Left renal cortex interstitium (tissue), 4 donors: ENCODE measurements around the gene MISP3. TPM values are rescaled to one million over a fixed set of nuclear protein-coding genes. Genes with fewer than 3 reads are reported as not detected.

Experiments used
- DNase-seq, 4 donors: peaks; one replicate each; pipeline ENCODE4 v3.0.0-alpha.2; 2013; ENCODE audit warnings: low read depth in 4 of 4, low spot score in 2 of 4, missing footprints in 1 of 4
- polyA plus RNA-seq, 4 donors: library from polyadenylated mRNA; unstranded; fragments of 120-200 nt; gene quantifications; one replicate each; pipeline ENCODE4 v1.2.1, GENCODE V29; 2013; ENCODE audit not compliant: insufficient read length in 4 of 4

The MISP3 gene
- polyA plus RNA-seq, 4 donors = 6.2 to 10.1 (median 8.0) TPM

DNA sequence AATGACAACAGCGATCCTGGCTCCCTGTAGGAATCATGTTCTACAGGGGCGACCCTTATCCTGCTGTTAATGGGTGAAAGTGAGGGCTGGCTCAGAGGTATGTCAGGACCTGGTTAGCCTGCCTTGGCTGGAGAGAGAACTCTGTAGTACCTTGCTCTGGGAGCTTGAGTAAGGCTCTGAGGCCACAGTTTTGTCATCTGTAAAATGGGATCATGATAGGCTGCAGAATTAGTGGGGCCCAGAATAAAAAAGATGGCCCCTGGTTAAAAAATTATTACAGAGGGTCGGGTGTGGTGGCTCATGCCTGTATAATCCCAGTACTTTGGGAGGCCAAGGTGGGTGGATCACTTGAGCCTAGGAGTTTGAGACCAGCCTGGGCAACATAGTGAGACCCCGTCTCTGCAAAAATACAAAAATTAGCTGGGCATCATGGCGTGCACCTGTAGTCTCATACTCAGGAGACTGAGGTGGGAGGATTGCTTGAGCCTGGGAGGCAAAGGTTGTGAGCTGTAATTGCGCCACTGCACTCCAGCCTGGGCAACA is 28.5 kb downstream of the MISP3 start:
- DNase-seq = no peak

DNA sequence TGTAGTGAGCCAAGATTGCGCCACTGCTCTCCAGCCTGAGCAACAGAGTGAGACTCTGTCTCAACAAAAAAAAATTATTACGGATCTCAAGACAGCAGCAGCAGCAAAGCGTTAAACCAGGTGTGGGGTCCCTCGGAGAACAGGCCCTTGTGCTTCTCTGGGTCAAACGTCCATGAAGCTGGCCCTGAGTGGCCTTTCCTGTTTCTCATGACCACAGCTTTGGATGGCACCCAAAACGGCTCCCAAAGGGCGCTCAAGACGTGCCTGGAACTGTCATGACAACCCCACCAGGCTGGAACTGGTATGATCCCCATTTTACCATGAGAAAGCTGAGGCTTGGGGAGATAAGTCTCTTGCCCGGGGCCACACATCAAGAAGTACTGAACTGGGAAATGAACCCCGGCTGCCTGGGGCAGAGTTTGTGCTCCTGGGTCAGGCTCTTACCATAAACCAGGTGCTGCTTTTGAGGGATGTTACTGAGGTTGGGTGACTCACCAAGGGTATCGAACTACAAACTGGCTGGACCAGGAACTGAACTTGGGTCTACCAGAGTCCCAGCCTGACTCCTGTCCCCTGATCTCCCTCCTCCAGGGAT is 29.6 kb downstream of the MISP3 start:
- no peak for DNase-seq

DNA sequence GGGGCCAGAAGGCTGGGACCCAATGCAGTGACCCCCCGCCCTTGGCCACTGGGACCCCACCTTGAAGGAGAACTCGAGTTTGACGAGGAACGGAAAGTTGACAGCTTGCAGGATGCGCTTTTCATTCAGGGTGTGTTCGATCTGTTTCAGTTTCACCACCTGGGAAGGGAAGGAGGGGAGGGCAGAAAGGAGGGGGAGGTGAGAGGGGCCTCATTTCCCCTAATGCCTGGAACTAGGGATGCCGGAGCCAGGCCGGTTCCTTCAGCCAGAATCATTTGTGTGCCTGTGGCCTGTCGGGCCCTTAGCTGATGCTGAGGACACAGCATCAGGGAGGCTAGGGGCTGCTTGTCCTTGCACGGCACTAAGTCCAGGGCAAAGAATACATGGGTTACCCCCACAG is 30.2 kb downstream of the MISP3 start:
- no peak for DNase-seq

DNA sequence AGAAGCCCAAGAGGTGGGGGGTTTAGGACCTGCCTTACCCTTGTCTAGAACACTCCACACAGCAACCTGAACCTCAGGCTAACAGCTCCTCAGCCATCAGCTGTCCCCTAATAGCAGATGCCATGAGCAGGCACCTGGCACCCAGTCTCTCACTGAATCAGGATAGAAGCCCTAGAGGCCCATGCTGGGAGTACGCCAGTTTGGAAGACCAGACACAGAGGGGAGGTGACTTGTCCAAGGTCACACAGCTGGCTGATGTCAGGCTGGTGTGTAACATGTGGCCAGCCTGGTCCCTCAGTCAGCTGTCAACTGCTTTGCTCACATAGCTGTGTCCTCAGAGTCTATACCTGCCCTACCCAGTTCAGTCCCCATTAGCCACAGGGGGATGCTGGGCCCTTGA is 30.7 kb downstream of the MISP3 start:
- no peak for DNase-seq

DNA sequence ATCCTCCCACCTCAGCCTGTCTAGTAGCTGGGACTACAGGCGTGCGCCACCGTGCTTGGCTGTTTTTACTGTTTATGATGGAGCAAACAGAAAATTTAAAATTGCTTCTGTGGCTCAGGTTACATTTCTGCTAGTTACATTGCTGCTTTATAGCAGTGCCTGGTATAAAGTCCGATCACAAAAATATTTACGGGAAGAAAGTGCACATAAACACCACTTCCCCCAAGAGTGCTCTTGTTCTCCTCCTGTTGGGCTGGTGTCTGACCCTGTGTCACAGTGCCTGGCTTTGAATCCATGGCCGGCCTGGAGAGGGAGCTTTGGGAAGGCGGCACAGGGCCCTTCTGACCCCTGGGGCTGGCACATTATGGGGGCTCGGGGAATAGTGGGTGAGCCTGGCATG is 33.1 kb downstream of the MISP3 start:
- DNase-seq = no peak

DNA sequence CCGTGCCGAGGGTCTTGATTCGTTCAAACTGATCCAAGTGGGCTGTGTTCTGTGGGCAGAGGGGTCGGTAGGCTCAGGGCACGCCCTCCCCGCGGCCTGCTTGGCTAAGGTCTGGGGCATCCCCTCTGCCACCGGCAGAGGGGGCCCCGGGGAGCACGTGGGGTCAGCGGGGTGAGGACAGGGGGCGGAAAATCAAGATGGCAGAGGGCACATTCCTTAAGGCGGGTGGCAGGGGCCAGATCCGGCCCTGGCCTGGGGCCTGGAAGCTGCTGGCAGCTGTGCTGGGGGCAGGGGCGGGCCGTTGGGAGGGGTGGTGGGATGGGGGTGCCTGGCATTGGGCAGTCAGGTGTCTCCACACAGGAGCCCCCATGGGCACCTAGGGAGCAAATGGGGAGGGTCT is 34.3 kb downstream of the MISP3 start:
- no peak for DNase-seq

DNA sequence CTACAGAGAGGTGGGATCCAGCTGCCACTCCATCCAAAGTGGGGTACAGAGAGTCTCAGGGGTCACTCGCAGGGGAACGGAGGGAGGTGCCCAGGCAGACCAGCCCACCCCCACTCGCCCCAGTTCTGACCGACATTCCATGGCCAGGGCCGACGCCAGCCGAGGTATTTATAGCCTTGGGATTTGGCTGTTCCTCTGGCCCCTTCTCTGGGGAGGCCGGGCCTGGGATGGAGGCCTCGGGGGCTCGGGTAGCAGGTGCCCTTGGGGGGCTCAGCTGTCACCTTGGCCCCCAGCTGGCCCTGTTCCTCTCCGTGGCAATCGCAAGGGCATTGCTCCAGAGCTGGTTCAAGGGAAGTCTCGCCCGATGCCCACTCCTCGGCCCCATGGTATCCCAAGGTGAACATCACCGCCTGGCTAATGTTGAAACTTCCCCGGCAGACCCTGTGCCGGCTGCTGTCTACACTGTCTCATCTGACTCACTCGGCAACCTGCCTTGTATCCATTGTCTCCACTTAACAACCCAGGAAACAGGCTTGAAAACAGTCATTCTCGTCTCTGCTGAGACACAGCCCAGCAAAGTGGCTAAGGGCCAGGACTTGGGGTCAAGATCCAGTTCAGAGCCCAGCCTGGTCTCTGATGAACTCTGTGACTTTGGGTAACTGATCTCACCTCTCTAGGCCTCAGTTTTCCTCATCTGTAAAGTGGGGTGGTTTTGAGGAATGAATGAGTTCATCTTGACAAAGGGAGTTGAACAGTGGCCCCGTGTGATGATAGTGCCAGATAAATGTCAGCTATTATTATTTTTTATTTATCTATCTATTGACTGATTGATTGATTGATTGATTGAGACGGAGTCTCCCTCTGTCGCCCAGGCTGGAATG is 35.2 kb downstream of the MISP3 start:
- no peak for DNase-seq

DNA sequence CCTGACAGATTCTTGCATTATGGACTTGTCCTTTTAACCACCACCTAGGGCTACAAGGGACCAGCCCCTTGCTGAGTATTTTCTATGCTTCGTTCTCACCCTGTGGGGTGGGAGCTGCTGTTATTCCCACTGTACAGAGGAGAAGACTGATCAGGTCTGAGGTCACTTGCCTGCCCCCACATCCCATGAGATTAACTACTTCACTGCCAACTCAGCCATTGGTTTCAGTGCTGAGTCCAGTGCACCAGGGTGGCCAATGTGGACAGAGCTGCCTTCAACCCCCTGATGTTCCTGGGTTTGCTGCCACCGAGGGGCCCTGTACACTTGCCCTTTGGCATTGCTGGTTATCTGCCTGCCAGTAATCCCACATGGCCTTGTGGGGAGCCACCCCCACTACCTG is 38.1 kb downstream of the MISP3 start:
- DNase-seq = no peak

DNA sequence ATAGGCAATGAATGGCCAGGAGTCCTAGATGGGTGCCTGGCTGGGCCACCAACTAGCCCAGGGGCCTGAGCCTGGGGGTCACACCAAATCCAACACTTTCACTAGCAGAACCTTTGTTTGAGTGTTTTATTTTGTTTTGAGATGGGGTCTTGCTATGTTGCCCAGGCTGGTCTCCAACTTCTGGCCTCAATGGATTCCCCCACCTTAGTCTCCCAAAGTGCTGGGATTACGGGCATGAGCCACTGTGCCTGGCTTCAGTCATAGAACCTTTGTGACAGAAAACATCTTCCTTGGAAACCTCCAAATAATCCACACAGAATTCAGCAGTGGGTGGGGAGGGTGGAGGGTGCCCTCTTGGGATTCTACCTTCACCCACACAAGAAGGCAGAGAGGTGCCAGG is 38.9 kb downstream of the MISP3 start:
- no peak for DNase-seq

DNA sequence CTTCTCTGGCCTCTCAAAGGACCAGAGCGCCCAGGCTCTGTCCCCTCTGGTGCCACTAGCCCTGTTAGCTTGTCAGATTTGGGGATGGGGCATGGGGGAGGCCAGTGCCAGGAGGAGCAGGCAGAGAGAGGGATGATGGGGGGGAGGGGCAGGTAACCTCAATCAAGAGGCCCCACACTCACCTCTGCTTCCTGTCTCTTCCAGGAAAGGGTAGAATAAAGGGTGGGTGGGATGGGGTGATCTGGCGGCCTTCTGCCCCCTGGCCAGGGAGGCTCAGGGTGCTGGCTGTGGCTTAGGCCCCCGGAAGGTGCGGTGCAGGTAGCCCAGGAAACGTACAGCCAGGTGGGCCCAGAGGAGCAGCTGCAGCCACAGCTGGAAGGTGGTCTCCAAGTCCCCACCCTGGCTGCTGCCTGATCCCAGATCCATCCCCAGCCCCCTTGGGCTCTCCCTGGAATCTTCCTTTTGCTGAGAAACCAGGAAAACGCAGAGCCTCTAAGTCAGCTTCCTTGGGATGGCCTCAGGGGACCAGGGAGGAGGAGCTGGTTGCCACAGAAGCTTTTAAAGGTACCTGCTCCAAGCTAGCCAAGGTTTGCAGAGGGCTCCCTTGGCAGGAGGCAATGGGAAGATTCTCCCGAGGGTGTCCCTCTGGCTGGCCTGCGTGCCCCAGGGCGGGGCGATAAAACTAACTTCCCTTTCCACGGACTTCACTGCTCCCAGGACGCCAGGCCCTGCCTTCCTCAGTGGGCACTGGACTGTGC is 39.6 kb downstream of the MISP3 start:
- no peak for DNase-seq

DNA sequence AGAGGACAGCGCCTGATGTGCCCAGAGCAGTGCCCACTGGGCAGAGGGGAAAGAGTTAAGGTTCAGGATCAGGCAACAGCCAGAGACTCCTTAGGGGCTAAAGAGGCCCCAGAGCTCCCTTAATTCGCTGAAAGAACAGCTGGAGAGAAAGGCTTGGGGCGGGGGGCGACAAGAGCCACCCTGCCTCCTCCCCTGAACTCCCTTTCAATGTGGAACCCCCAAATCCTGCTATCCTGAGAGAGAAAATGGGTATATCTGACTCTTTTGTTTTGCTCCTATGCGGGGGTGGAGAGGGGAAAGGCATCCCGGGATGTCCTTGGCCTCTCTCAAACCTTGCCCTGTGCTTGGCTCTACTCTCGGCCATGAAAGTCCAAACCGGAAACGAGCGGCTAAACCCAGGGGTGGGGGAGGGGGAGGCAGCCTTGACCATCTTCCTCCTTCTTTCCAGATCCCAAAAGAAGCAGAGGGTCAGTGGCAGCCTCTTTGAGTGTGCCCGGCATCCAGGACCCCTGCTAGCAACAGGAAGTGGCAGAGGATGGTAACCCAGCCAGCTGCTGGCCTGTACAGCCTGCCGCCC is 40.3 kb downstream of the MISP3 start:
- DNase-seq = no peak

DNA sequence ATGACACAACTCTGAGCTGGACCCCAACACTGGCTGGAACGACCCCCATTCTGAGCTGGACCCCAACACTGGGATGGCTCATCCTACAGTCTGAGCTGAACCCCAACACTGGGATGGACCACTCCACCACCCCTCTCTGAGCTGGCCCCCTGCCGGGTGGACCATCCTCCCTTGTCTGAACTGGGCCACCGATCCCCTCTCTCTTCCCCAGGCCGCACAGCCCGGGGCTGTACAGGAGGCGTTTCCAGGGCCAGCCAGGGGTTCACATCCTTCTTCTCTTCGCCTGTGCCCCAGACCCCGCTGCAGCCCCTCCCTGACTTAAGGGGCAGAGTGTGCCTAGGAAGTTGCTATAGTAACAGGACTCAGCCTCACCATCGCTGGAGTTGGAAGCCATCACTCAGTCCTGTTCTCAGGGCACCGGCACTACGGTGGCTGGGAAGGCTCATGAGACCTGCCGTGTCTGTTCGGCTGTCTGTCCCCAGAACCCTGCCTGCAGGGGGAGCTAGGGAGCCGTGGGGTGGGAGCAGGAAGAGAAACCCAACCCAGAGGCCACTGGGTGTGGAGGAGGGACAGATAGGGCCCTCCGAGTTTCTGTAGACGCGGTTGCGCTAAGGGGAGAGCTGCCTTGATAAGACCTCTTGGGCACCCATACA is 41.3 kb downstream of the MISP3 start:
- no peak for DNase-seq

DNA sequence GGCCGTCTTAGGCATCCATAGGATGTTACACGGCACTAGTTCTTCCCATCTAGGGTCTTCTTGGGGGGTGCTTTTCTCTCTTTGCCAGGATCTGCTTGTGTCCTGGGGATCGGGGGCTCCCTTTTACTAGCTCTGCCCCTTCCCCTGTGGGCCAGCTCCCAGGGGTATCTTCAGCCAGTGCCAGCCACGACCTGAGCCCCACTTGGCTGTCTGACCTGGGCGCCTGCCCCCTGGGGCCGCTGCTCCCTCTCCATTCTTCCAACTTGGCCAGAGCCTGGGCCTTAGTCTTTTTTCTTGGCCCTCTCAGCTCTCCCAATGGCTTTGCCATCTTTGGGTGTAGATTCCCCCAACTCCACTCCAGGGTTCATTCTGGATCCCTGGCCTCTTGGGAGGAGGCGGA is 41.9 kb downstream of the MISP3 start:
- no peak for DNase-seq

DNA sequence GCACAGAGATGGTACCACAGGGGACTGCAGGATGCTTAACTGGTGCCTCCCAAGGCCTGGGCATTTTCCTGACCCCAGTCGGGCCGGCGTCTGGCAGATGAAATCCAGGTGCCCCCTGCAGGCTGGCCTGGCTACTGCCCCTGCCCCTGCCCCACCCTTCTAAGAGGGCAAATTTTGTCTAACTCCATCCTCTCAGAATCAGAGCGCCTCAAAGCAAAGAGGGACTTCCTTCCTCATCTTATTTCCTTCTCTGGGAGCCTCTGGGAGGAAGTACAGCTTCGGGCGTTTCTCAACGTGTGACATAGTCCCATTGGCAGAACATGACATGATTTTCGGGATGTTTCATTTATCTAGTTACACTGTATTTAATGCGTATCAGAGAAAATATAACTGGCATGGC is 42.3 kb downstream of the MISP3 start:
- no peak for DNase-seq

DNA sequence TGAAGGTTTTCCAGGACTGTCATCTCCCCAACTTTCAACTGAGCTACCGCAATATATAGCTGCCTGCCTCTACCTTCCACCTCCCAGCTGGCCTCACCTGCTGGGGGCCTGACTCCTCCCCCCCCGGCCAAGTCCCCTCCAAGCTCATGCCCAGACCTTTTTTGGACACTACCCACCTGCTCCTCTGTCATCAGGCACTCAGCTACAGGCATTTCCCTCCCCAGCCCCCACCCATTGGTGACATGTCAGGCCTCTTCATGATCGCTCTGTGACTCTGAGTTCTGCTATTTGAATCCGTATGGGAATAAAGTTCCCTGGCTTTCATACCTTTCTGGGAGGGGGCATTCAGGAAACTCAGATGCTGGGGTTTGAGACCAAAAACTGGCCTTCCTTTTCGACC is 43.2 kb downstream of the MISP3 start:
- no peak for DNase-seq

DNA sequence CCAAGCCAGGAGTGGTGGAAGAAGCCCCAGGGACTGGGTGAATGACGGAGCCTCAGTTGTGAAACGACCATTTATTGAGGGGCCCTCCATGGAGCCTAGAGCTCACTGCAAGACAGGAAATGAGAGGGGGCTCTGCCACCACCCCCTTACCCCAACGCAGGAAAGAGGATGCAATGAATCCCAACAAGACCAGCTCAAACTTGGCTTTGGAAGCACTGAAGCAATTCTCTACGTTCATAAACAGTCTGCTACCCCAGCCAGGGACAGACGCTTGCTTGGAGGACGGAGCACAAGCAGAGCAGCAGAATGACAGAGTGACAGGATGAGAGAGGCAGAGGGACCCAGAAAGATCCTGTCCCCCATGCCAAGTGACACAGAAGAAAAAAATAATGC is 43.9 kb downstream of the MISP3 start:
- DNase-seq = no peak

DNA sequence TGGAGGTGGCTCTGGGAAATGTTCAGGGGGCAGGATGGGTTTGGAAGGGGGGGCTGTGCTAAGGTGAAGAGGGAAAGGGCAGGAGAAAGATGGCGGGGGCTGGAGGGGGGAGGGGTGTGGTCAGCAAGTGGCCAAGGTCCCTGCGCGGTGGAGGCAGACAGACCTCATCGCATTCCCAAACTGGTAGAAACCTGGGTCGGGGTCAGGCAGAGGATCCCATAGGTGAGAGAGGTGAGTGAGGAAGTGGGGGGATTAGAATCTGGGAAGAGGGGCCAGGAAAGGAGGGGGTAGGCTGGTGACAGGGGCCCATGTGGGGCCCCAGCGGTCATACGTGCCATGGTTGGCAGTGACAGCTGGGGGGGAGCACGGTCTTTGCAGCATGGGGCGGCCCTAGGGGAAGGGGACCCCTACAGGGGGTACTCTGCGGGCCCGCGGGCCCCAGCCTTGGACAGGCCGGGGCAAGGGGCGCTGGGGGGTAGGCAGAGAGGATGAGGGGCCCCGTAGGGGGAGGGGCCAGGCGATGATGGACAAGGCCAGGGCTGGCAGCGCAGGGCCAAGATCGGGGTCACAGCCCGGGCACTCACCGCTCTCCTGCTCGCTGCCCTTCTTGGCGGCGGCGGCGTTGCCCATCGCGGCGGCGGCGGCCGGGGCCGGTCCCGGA is 44.5 kb downstream of the MISP3 start:
- DNase-seq = no peak

DNA sequence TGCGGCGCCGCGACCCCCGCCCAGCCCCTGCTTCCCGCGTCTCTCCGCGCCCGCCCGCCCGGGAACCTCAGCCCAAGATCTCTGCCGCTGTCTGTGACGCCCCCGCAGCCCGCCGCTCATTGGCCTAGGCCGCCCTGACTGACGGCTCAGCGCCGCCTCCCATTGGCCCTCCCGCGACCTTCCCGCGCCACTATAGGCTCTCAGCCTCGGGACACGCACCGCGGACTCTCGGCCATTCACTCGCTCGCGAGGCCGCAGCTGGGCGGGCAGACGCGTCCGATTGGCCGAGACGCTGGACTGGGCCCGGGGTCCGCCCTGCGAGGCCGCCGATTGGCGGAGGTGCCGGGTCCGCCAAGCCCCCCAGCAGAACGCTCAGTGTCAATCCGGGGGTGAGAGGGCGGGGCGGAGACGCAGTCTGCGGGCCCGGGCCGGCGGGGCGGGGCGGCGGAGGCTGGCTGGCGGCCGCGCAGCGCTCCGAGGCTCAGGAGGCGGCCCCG is 45.1 kb downstream of the MISP3 start, which contains the start of gene PRKACA:
PRKACA (minus strand) TSS at position 95 of the 497 bp plus-strand sequence. CDS start 215 bp downstream, outside the sequence.
- peak; percentile 90 to 97 (median 96) for DNase-seq

DNA sequence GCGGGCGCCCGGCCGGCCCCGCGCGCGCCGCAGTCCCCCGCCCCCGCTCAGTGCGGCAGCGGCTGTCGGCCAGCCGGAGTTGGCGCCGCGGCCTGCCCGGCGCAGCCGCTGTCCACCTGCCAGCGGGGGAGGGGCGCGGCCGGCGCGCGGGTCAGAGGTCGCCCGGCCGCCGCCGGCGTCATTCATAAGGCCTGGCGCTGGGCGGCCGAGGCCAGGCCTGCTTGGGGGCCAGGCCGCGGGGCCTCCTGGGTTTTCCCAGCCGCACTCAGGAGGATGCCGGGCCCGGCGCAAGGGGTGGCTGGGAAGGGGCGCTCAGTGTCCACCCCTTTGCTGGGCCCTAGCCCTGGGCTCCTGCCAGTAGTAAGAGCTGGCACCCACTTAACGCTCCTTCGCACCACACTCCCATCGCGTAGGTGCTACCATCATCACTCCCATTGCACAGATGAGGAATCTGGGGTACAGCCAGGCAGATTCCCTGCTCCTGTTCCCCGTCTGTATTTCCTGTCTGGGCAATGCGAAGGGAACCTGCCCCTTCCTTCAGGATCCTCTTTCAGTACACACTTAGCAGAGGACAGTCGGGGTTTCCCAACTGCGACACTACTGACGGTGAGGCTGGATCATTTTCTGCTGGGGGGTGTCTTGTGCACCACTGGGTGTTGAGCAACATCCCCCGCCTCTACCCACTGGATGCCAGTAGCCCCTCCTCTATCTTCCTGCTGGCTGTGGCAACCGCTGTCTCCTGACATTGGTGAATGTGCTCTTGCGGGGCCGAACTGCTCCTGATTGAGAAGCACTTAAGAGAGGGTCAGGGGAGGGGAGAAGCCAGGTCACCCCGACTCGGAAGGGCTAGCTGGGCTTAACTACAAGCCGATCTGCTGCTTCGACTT is 45.8 kb downstream of the MISP3 start:
- peak in 1 of 4 donors; percentile 26 for DNase-seq
